NCI-H1105 (cell line): ENCODE results near the gene PYCR2.

Experiments used
- DNase-seq: peaks from one replicate; lab custom pipeline; 2025; lab: John Stamatoyannopoulos, UW

The PYCR2 gene

GRCh38 chr1:225919906-225920305 lies 4.1 kb downstream of the PYCR2 start:
- peak; percentile 54 for DNase-seq

GRCh38 chr1:225918280-225918679 lies 5.8 kb downstream of the PYCR2 start:
- no peak for DNase-seq

DNA sequence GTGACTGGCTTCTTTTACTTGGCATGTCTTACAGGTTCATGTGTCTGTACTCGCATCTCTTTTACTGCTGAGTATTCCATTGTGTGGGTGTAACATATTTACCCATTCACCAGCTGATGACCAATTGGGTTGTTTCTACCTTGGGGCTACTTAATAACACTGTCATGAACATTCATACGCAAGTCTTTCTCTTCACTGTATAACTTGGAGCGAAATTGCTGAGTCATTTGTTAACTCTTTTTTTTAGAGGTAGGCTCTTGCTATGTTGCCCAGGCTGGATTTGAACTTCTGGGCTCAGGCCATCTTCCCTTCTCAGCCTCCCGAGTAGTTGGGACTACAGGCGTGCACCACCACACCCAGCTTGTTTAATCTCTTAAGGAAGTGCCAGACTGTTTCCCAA lies 6.5 kb downstream of the PYCR2 start:
- DNase-seq, result no peak

GRCh38 chr1:225917101-225917500 lies 6.9 kb downstream of the PYCR2 start:
- no peak for DNase-seq

DNA sequence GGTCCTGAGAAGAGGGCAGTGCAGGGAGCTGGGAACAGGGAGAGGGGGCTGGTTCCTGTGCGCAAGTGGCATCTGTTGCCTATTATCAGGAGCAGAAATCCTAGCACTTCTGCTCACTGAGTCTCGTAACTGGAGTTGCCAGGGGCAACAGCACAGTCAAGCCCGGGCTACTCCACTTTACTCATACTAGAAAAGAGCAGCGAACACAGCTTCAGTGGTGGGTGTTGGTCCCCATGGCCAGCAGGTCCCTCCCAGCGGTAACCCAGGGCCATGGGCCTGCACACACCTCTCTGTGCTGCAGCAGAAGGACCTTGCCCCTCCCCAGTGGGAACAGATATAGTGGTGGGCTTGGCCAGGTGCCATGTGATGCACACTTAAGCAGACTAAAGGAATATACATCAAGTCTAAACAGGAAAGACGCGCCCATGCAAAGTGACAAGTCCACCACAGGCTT lies 8.5 kb downstream of the PYCR2 start:
- peak; percentile 6 for DNase-seq

DNA sequence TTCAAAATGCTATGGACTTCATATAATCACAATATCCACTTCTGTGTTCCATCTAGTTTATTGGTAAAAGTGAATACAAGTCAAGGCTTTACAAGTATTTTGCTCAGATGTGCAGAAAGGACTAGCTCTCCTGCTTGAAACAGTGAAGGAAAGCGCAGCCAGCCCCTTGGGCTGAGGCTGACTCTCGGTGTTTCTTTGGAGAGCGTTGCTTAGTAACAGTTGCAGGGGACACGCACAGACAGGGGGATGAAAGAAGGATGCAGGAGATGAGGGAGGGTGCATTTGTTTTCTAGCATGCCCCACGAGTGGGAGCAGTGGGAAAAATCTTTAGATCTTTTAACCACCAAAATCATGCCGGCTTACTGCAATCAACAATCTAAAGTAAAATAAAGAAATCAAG lies 9.1 kb downstream of the PYCR2 start:
- DNase-seq, result no peak

GRCh38 chr1:225914391-225914790 lies 9.7 kb downstream of the PYCR2 start:
- DNase-seq, result no peak

GRCh38 chr1:225911191-225912130 lies 12.6 kb downstream of the PYCR2 start:
- no peak for DNase-seq

DNA sequence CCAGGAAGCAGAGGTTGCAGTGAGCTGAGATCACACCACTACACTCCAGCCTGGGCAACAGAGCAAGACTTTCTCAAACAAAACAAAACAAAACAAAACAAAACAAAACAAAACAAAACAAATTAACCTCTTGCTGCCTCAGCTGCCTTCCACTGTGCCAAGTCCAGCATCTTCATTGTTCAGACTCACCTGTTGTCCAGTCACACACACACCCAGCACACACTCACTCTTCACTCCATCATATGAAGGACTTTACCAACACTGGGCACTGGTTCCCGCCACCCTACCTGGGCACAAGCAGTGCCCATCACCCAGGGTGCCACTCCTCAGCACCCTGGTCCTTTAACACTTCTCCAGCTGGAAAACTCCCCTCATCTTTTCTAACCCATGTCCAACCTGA lies 14.6 kb downstream of the PYCR2 start:
- DNase-seq, result no peak

- peak; percentile 52 for DNase-seq
These were observed 15.3 kb downstream of the PYCR2 start for GRCh38 chr1:225908773-225909172.

DNA sequence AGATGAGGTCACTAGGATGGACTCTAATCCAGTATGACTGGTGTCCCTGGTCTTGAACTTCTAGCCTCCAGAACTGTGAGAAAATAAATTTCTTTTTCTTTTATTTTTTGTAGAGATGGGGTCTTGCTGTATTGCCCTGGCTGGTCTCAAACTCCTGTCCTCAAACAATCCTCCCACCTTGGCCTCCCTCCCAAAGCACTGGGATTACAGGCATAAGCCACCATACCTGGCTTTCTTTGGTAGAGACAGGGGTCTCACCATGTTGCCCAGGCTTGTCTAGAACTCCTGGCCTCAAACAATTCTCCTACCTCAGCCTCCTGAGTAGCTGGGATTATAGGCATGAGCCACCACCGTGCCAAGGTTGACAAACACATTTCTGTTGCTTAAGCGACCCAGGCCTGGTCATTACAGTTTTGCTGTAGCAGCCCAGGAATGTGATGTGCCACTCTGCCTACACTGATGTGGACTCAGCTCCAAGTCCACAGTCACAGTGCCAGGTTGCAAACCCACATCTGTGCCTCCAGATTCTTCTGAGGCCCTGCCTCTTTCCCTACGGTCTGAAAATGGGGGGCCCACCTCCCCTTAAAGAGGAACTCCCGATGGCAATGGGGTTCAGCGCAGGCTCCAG lies 15.9 kb downstream of the PYCR2 start:
- no peak for DNase-seq

DNA sequence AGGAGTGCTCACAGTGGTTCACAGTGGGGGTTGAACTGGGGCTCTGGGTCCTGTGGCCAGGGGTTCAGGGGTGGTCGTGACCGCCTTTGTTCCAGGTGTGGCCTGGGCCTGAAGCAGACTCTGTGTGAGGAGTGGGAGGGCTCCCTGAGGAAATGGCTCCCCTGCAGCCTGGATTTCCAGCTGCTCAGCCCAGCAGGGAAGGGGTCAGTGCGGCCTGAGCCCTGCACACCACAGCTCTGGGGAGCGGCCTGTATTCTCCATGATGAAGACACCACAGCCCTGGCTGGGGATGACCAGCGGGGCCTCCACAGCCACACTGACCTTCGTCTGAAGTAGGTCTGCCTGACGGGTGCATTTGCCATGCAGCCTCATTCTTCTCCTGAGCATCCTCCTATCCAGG lies 16.7 kb downstream of the PYCR2 start:
- no peak for DNase-seq

DNA sequence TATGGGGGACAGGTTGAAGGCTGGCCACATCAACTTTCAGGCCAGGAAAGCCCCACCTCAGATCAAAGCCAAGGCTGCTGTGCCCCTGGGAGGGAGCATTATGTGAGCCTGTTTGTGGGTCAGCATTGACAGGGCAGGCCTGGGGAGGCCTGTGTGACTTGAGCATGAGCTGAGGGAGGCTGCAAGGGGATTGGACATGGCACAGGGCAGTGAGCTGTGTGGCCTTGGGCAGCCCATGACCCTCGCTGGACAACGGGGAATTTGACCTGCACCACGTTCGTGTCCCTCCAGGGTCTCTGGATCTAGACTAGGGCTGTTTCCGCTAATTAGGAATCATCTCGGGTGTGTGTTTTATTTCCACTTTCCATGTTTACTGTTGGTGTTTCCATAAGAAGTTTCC lies 17.6 kb downstream of the PYCR2 start:
- DNase-seq, result no peak

DNA sequence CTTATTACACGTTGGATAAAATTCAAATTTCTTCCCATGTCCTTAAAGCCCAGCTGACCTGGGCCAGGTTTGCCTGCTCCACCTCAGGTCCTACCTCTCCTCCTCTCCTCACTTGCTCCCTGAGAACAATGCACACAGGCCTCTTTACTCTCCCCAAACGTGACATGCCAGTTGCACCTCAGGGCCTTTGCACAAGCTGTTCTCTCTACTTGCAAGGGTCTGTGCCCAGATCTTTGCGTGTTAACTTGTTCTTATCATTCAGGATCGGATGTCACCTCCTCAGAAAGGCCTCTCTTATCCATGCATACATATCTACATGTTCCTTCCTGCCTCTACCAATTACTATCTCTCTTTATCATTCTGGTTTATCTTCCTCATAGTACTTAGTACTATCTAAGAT lies 20.4 kb downstream of the PYCR2 start:
- no peak for DNase-seq

GRCh38 chr1:225899044-225899925 lies 24.8 kb downstream of the PYCR2 start:
- no peak for DNase-seq

GRCh38 chr1:225897595-225898514 lies 26.2 kb downstream of the PYCR2 start:
- no peak for DNase-seq

- DNase-seq, result no peak
These were observed 27.0 kb downstream of the PYCR2 start for GRCh38 chr1:225896937-225897549.

DNA sequence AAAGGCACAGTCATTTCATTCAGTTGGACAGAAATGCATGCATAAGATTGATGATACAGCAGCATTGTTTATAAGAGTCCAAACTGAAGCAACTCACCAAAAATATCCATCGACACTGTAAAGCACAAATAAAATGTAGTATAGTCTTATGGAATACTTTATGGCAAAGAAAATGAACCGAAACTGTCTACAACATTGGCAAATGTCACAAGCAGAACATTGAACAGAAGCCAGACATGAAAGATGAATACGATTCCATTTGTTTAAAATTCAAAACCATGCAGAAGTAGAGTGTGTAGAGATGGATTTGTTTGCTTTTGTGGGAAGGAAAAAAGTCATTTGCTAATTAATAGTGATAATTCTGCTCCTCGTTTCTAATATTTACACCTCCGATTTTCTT lies 27.6 kb downstream of the PYCR2 start:
- no peak for DNase-seq

DNA sequence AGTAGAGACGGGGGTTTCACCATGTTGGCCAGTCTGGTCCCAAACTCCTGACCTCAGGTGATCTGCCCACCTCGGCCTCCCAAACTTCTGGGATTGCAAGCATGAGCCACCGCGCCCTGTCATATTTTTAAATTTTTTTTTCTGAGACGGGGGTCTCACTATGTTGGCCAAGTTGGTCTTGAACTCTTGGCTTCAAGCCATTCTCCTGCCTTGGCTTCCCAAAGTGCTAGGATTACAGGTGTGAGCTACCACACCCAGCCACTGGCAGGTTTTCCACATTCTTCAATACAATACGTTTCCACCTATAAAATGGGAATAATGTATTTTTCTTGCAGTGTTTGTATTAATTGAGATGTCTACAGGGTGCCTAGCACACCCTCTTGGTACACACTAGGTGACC lies 31.7 kb downstream of the PYCR2 start:
- DNase-seq, result no peak

- DNase-seq, result no peak
These were observed 32.6 kb downstream of the PYCR2 start for GRCh38 chr1:225891229-225891972.
